CD4-positive, CD25-positive, alpha-beta regulatory T cell (primary cell): Measurements from ENCODE around the gene GNG7. TPM values are rescaled to one million over a fixed set of nuclear protein-coding genes. Genes with fewer than 3 reads are reported as not detected.

Experiments
- ATAC-seq, 2 donors: fragments of 150-1000 bp; cut with Tn5 transposase; one replicate each; pipeline ENCODE4 v1.10.0; 2021; ENCODE audit warnings: low read depth in 2 of 2, moderate number of reproducible peaks in 2 of 2, moderate library complexity in 1 of 2
- DNase-seq, 3 donors: peaks; one replicate each; pipeline versions ENCODE4 v3.0.0 to v3.0.0-alpha.2; 2012 to 2022; ENCODE audit warnings: mixed read lengths in 1 of 3
- H3K27ac ChIP-seq: one replicate; pipeline ENCODE4 v1.7.0; 2013; ENCODE audit warnings: mild to moderate bottlenecking, low read length; ENCODE audit not compliant: insufficient read depth, poor library complexity, severe bottlenecking
- H3K27me3 ChIP-seq: one replicate; pipeline ENCODE4 v1.7.0; 2013; ENCODE audit warnings: low read length; ENCODE audit not compliant: control insufficient read depth, insufficient read depth
- H3K36me3 ChIP-seq: one replicate; pipeline ENCODE4 v1.7.0; 2013; ENCODE audit warnings: mild to moderate bottlenecking, low read length, moderate library complexity; ENCODE audit not compliant: control insufficient read depth, insufficient read depth
- H3K4me1 ChIP-seq: 2 replicates; pipeline ENCODE4 v1.7.0; 2013; ENCODE audit warnings: mild to moderate bottlenecking, low read length; ENCODE audit not compliant: insufficient read depth, control insufficient read depth, poor library complexity, severe bottlenecking
- H3K4me3 ChIP-seq: one replicate; pipeline ENCODE4 v1.7.0; 2013; ENCODE audit warnings: low read depth, mild to moderate bottlenecking, low read length, moderate library complexity
- H3K9me3 ChIP-seq, 2 experiments: 1 replicate in 1 of 2; 2 replicates in 1 of 2; pipeline ENCODE4 v1.7.0; 2013; ENCODE audit warnings: low read length in 2 of 2, mild to moderate bottlenecking in 1 of 2, moderate library complexity in 1 of 2; ENCODE audit not compliant: control insufficient read depth in 2 of 2
- H3K27ac Mint-ChIP-seq, 3 donors: one replicate each; pipeline ENCODE4 v1.8.0; 2020 to 2022; ENCODE audit warnings: mild to moderate bottlenecking in 3 of 3, mixed read lengths in 3 of 3, moderate library complexity in 2 of 3
- H3K27me3 Mint-ChIP-seq: one replicate; pipeline ENCODE4 v1.8.0; 2022; ENCODE audit warnings: mild to moderate bottlenecking, mixed read lengths
- H3K36me3 Mint-ChIP-seq: one replicate; pipeline ENCODE4 v1.8.0; 2020; ENCODE audit warnings: mixed read lengths
- H3K4me1 Mint-ChIP-seq, 4 donors: one replicate each; pipeline ENCODE4 v1.8.0; 2020 to 2022; ENCODE audit warnings: mixed read lengths in 4 of 4, mild to moderate bottlenecking in 1 of 4
- H3K4me3 Mint-ChIP-seq, 4 donors: one replicate each; pipeline ENCODE4 v1.8.0; 2020 to 2022; ENCODE audit warnings: mild to moderate bottlenecking in 4 of 4, mixed read lengths in 4 of 4, moderate library complexity in 3 of 4
- H3K9me3 Mint-ChIP-seq, 7 donors: one replicate each; pipeline ENCODE4 v1.8.0; 2020 to 2022; ENCODE audit warnings: mixed read lengths in 7 of 7, mild to moderate bottlenecking in 3 of 7, moderate library complexity in 2 of 7
- polyA plus RNA-seq, 4 donors: library from polyadenylated mRNA; unstranded; fragments of 300-500 nt; fragmentation: Illumina TruSeq; gene quantifications; one replicate each; pipeline ENCODE4 v1.2.3, GENCODE V29; 2021
- total RNA-seq: library from RNA; stranded (reverse); gene quantifications from one replicate; pipeline ENCODE4 v1.2.3, GENCODE V29; 2022

GNG7 gene
- total and polyA plus RNA-seq, 5 donors from 2014 or later, result 0.65 to 1.6 (median 1.2) TPM

DNA sequence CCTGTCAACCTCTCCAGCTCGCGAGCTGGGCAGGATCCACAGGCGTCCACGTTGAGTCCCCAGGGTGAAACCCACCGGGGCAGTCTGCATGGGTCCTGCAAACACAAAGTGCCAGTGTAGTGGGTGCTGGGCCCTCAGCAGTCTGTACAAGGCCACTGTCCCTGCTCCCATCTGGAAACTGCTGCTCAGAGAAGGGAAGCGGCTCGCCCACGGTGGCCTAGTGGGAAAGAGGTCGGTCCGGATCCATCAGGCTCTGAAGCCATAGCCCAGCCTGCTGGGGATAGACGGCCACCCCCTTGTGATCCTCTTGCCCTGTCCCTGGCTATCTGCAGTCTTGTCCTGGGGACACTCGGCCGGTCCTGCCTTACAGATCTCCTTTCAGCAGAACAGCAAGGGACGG, 21.3 kb upstream of the GNG7 start:
- no peaks in the 10 kb centered on the region for H3K36me3 ChIP-seq
- H3K27me3 ChIP-seq, result no peaks in the 10 kb centered on the region
- DNase-seq, result no peak
- Mint-ChIP-seq H3K36me3 (no peaks in the 10 kb centered on the region), H3K27ac (no peak overlapping the region), H3K4me3 (no peak overlapping the region), H3K27me3 (peaks cover 44% of the 10 kb centered on the region), H3K4me1 (peaks cover 0 to 10% (median 0%) of the 10 kb centered on the region in 4 donors), H3K9me3 (no peaks in the 10 kb centered on the region)
- H3K27ac ChIP-seq, result no peak overlapping the region
- H3K4me1 ChIP-seq, result peaks cover 5% of the 10 kb centered on the region
- no peaks in the 10 kb centered on the region for H3K9me3 ChIP-seq
- no peak for ATAC-seq
- no peak overlapping the region for H3K4me3 ChIP-seq

GRCh38 chr19:2723345-2723715, 20.8 kb upstream of the GNG7 start:
- no peaks in the 10 kb centered on the region for H3K9me3 ChIP-seq
- no peak overlapping the region for H3K4me3 Mint-ChIP-seq
- no peaks in the 10 kb centered on the region for H3K27me3 ChIP-seq
- H3K27me3 Mint-ChIP-seq, result peaks cover 44% of the 10 kb centered on the region
- H3K36me3 Mint-ChIP-seq, result no peaks in the 10 kb centered on the region
- ATAC-seq (no peak), DNase-seq (no peak)
- no peak overlapping the region for H3K27ac Mint-ChIP-seq
- no peaks in the 10 kb centered on the region for H3K9me3 Mint-ChIP-seq
- peaks cover 5% of the 10 kb centered on the region for H3K4me1 ChIP-seq
- H3K36me3 ChIP-seq, result no peaks in the 10 kb centered on the region
- no peak overlapping the region for H3K4me3 ChIP-seq
- peaks cover 0 to 10% (median 0%) of the 10 kb centered on the region in 4 donors for H3K4me1 Mint-ChIP-seq
- no peak overlapping the region for H3K27ac ChIP-seq

DNA sequence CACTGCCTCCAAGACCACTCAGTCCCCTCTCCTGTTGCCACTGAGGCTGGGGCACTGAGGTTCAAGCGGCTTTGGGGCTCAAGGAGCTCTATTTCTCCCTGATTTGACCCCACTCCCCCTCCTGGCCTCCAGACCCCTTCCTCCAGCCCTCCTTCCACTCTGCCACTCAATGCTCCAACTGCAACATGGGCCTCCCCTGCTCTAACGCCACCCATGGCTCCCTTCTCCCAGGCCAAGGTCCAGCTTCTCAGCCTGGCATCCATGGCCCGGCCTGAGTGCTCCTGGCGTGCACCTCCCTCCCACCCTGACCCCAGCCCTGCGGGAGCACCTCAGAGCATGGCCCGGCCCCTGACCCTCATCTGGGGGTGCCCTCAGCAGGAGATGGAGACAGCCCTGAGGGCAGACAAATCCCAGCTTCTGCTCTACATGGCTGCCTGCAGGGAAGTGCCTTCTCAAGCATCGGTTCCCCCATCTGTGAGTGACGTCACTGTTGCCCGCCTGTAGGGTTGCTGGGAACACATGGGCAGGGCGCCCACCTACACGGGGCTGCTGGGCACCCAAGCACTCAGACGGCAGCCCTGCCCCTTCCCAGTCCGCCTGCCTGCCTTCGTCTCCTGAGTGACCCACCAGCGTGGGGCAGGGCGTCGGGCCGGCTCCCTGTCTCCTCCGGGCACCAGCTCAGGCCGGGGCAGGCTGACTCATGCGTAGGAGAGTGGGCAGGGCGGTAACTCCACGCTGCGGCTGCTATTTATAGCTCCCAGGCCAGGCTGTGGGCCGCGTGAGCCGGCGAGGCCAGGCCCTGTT, 20.2 kb upstream of the GNG7 start:
- Mint-ChIP-seq H3K4me1 (peaks cover 0 to 10% (median 0%) of the 10 kb centered on the region in 4 donors), H3K36me3 (no peaks in the 10 kb centered on the region), H3K27me3 (peaks cover 44% of the 10 kb centered on the region), H3K4me3 (no peak overlapping the region), H3K9me3 (no peaks in the 10 kb centered on the region), H3K27ac (no peak overlapping the region)
- Histone ChIP-seq H3K4me3 (no peak overlapping the region), H3K27ac (no peak overlapping the region), H3K9me3 (no peaks in the 10 kb centered on the region), H3K36me3 (no peaks in the 10 kb centered on the region), H3K27me3 (no peaks in the 10 kb centered on the region), H3K4me1 (peaks cover 5% of the 10 kb centered on the region)
- ATAC-seq (no peak), DNase-seq (no peak)

DNA sequence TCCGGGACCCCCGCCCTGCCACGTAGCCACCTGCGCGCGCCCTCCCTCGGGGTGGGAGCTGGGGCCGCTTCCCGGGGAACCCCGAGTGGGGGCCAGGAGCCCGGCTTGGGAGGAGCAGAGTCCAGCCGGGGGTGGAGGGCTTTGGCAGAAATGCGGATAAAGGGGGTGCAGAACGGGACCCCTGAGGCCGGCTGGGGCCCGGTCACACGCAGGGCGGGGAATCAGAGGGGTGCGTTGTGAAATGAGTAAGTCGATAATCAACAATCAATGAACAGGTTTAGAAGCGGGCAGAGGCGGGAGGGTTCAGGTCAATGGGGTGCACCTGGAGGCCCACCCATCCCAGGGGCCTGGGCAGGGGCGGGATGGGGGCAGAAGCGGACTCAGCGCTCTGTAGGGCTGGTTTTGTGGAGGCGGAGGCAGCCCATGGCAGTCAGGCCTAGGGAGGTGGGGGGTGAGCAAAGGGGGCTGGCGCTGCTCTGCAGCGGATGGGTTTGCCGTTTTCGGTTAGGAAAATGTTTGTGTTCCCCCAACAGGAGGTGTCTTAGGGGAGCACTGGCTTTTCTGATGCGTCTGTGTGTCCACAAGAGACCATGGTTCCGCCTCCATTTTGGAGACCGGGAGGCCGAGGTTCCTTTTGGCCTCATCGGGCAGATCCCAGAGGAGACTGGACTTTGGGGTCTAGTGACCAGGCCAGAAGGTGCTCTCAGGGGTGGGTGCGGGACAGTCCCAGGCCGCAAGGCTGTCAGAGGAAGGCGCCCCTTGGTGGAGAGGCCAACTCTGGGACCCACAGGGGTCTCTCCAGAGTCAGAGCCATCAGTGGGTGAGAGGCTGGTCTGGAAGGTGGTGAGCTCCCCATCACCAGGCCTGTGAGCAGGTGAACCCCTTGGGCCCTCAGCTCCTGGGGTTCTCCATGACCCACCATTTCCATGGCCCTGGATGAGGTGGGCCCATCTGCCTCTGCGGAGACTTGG, 19.4 kb upstream of the GNG7 start:
- Histone ChIP-seq H3K9me3 (no peaks in the 10 kb centered on the region), H3K4me3 (no peak overlapping the region), H3K4me1 (peaks cover 5% of the 10 kb centered on the region), H3K27me3 (no peaks in the 10 kb centered on the region), H3K36me3 (no peaks in the 10 kb centered on the region), H3K27ac (no peak overlapping the region)
- no peak overlapping the region for H3K27ac Mint-ChIP-seq
- H3K4me3 Mint-ChIP-seq, result peak overlapping the region in 1 of 4 donors; percentile 59
- ATAC-seq (no peak), DNase-seq (no peak)
- H3K9me3 Mint-ChIP-seq, result no peaks in the 10 kb centered on the region
- H3K27me3 Mint-ChIP-seq, result peaks cover 44% of the 10 kb centered on the region
- no peaks in the 10 kb centered on the region for H3K36me3 Mint-ChIP-seq
- peaks cover 0 to 10% (median 0%) of the 10 kb centered on the region in 4 donors for H3K4me1 Mint-ChIP-seq

DNA sequence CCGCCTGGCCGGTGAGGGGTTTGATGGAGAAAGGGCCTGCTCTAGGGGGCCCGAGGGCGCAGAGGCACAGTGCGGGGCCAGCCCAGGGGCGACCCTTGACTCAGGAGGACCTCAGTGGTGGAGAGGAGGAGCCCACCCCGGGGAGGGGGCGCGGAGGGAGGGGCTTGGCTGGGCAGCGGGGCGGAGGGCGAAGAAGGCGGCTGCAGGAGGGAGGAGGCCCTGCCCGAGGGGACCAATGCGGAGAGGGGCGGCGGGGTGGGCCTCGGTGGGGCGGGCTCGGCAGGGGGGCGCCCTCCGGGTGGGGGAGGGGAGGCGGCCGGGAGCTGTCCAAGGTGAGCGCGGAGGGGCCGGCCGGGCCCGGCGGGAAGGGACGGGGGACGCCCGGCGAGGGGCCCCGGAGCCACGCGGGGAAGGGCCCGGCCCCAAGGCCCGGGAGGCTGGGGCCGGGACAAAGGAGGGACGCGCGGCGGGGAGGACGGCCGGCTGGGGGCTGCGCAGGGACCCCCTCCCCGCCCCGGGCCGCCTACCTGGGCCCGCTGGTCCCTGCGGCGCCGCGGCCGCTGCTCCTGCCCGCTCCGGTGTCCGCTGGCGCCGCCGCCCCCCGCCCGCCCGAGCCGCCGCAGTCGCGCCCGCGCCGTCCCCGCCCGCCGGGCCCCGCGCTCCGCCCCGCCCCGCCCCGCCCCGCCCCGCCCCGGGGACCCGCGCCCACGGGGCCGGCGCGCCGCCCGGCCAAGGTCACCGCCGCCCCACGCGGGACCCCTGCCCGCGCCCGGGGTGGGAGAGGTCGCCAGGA, 18.5 kb upstream of the GNG7 start, which contains the start of gene DIRAS1:
Gene DIRAS1, minus strand, starts transcription at position 596 of the 793 bp plus-strand sequence. CDS start 3,566 bp downstream, outside the sequence.
- Histone ChIP-seq H3K27me3 (no peaks in the 10 kb centered on the region), H3K36me3 (no peaks in the 10 kb centered on the region), H3K4me3 (no peak within 1 kb of the TSS), H3K27ac (no peak within 1 kb of the TSS), H3K4me1 (peaks cover 5% of the 10 kb centered on the region), H3K9me3 (no peaks in the 10 kb centered on the region)
- Mint-ChIP-seq H3K27ac (no peak within 1 kb of the TSS), H3K4me3 (peak within 1 kb of the TSS in 1 of 4 donors; percentile 59), H3K9me3 (peaks cover 0 to under 1% (median 0%) of the 10 kb centered on the region in 7 donors), H3K4me1 (peaks cover 0 to 10% (median 0%) of the 10 kb centered on the region in 4 donors), H3K27me3 (peaks cover 39% of the 10 kb centered on the region), H3K36me3 (no peaks in the 10 kb centered on the region)
- ATAC-seq, result no peak
- no peak for DNase-seq

GRCh38 chr19:2719920-2720776, 17.7 kb upstream of the GNG7 start:
- DNase-seq (no peak), ATAC-seq (no peak)
- H3K9me3 Mint-ChIP-seq, result peaks cover 0 to 8% (median 5%) of the 10 kb centered on the region in 7 donors
- peaks cover 0 to 10% (median 0%) of the 10 kb centered on the region in 4 donors for H3K4me1 Mint-ChIP-seq
- no peaks in the 10 kb centered on the region for H3K36me3 Mint-ChIP-seq
- peaks cover 37% of the 10 kb centered on the region for H3K27me3 Mint-ChIP-seq
- Histone ChIP-seq H3K36me3 (no peaks in the 10 kb centered on the region), H3K27ac (no peak overlapping the region), H3K9me3 (peaks cover 5 to 6% of the 10 kb centered on the region in 2 experiments), H3K4me3 (no peak overlapping the region), H3K27me3 (no peaks in the 10 kb centered on the region), H3K4me1 (peaks cover 5% of the 10 kb centered on the region)
- H3K27ac Mint-ChIP-seq, result peak overlapping the region in 1 of 3 donors; percentile 60
- H3K4me3 Mint-ChIP-seq, result peak overlapping the region in 2 of 4 donors; percentile 22 to 69
